ENCODE measurements around the gene BTBD6. TPM values are rescaled to one million over a fixed set of nuclear protein-coding genes. Genes with fewer than 3 reads are reported as not detected.

BTBD6 gene
- total RNA-seq, 1 donor: 42.7 TPM

GRCh38 chr14:105201925-105202513 lies 46.3 kb upstream of the BTBD6 start:
- no peak for TF ChIP-seq CTCF (IDR thresholded peaks at IDR 0.05; ENCODE audit: insufficient read depth, low read depth, low read length)
- no peak overlapping the region for H3K4me3 ChIP-seq (ENCODE audit: low read depth, low read length)
- DNase-seq (ENCODE audit: low read depth): no peak

DNA sequence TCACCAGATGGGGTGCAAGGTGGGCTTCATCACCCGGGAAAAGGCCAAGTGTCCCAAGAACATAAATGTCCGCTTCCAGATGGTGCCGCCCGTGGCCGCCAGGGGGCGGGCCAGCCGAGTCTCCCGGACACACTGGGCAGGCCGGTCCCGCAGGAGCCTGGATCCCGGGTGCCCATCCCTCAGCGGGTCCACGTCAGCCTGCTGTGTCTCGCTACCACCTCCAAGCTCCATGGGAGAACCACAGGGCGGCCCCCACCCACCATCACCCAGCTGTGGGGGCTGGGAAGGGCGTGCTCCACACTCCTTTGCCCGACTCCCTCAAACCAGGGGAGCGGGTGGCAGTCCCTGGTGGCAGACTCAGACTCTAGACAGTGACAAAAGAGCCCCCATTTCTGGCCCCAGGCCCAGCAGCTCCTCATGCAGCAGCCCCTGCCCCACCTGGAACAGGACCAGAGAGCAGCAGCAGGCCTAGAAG lies 45.2 kb upstream of the BTBD6 start:
- peak; percentile 79 for TF ChIP-seq CTCF (IDR thresholded peaks at IDR 0.05; ENCODE audit: insufficient read depth, low read depth, low read length)
- peak; percentile 67 for DNase-seq (ENCODE audit: low read depth)
- H3K4me3 ChIP-seq (ENCODE audit: low read depth, low read length): no peak overlapping the region

DNA sequence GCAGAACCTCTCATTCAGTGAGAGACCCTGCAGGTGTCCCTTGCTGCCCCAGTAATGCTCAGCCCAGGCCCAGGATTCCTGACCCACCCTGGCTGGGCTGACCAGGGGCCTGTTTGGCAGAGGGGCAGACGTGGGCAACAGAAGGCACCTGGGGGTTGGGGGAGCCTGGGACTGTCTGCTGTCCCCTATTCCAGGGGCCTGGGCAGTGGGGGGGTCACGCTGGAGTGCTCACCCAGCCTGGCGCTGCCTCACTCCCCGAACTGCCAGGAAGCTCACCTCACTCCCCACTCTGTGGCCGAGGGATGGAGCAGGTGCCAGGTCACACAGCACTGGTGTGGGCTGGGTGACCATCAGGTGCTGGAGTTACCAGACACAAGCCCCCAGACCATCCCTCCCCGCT lies 44.6 kb upstream of the BTBD6 start:
- no peak for DNase-seq (ENCODE audit: low read depth)
- TF ChIP-seq CTCF (IDR thresholded peaks at IDR 0.05; ENCODE audit: insufficient read depth, low read depth, low read length): no peak
- no peak overlapping the region for H3K4me3 ChIP-seq (ENCODE audit: low read depth, low read length)

DNA sequence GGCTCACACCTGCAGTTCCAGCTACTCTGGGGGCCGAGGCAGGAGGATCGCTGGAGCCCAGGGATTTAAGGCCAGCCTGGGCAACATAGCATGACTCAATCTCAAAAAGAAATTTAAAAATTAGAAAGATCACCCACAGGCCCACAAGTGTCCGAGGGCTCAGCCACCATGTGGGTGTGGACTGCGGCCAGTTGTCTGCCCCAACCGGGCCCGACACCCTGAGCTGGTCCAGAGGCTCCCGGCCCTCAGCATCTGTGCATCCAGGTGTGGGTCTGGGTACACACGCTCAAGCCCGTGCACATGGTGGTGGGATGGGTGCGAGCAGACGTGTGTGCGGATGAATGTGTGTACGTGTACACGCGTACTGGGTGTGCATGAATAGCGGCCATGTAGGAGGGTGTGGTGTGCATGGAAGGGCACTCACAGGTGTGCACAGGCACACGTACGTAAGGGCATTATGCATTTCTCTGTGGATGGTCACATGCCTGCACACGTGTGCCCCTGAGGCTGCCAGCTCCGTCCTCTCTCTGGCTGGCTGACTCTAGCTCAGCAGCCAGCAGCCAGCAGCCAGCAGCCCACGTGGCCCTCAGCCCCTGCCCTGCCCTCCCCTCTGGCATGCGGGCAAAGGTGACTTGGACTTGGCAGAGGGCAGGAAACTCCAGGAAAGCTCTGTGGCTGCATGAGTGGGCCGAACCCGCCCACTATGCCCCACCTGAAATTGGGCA lies 44.0 kb upstream of the BTBD6 start:
- DNase-seq (ENCODE audit: low read depth): no peak
- TF ChIP-seq CTCF (IDR thresholded peaks at IDR 0.05; ENCODE audit: insufficient read depth, low read depth, low read length): no peak
- no peak overlapping the region for H3K4me3 ChIP-seq (ENCODE audit: low read depth, low read length)

GRCh38 chr14:105204931-105205672 lies 43.2 kb upstream of the BTBD6 start:
- no peak for DNase-seq (ENCODE audit: low read depth)
- no peak overlapping the region for H3K4me3 ChIP-seq (ENCODE audit: low read depth, low read length)
- TF ChIP-seq CTCF (IDR thresholded peaks at IDR 0.05; ENCODE audit: insufficient read depth, low read depth, low read length): no peak

- no peak overlapping the region for H3K4me3 ChIP-seq (ENCODE audit: low read depth, low read length)
- no peak for TF ChIP-seq CTCF (IDR thresholded peaks at IDR 0.05; ENCODE audit: insufficient read depth, low read depth, low read length)
- no peak for DNase-seq (ENCODE audit: low read depth)
Measured at GRCh38 chr14:105205673-105206208, 42.6 kb upstream of the BTBD6 start.

Measured in fibroblast of villous mesenchyme (primary cell).